Activated naive CD8-positive, alpha-beta T cell treated with anti-CD3 and anti-CD28 coated beads, Interleukin-2, amount 10 ng/mL, durations not matched to agents 7 days and 5 days (primary cell): ENCODE data around the gene RELL1. TPM values are rescaled to one million over a fixed set of nuclear protein-coding genes. Genes with fewer than 3 reads are reported as not detected.
"Not testable (repeated sequence)": the region's sequence is repeated elsewhere in the genome, so short reads cannot be mapped to it uniquely, and the experiment has no call there.

ENCODE experiments used
- ATAC-seq: fragments of 150-1000 bp; cut with Tn5 transposase; one replicate; pipeline ENCODE4 v1.10.0; 2021; ENCODE audit warnings: low read depth, moderate library complexity
- POLR2A ChIA-PET: fragments of 350-600 bp; sonication (Branson Sonifier 250); formaldehyde crosslinking; loops from one replicate; lab custom pipeline; 2021; ENCODE audit warnings: antibody characterized with exemption; lab: Charles Lee
- DNase-seq: peaks from one replicate; pipeline ENCODE4 v3.0.0; 2021
- H3K27ac Mint-ChIP-seq: one replicate; pipeline ENCODE4 v1.8.0; 2022; ENCODE audit warnings: mild to moderate bottlenecking, mixed read lengths
- H3K27me3 Mint-ChIP-seq: one replicate; pipeline ENCODE4 v1.8.0; 2022; ENCODE audit warnings: mild to moderate bottlenecking, moderate library complexity, mixed read lengths
- H3K36me3 Mint-ChIP-seq: one replicate; pipeline ENCODE4 v1.8.0; 2021; ENCODE audit warnings: mild to moderate bottlenecking, mixed read lengths
- H3K4me1 Mint-ChIP-seq: one replicate; pipeline ENCODE4 v1.8.0; 2021; ENCODE audit warnings: mixed read lengths
- H3K4me3 Mint-ChIP-seq: one replicate; pipeline ENCODE4 v1.8.0; 2022; ENCODE audit warnings: mild to moderate bottlenecking, moderate library complexity, mixed read lengths
- H3K9me3 Mint-ChIP-seq: one replicate; pipeline ENCODE4 v1.8.0; 2021; ENCODE audit warnings: mixed read lengths
- total RNA-seq, 2 experiments: library from RNA; stranded (reverse); gene quantifications; one replicate each; pipeline ENCODE4 v1.2.3, GENCODE V29; 2021

The RELL1 gene
- total RNA-seq, 2 experiments from 2014 or later = 36.8 to 39.4 TPM

DNA sequence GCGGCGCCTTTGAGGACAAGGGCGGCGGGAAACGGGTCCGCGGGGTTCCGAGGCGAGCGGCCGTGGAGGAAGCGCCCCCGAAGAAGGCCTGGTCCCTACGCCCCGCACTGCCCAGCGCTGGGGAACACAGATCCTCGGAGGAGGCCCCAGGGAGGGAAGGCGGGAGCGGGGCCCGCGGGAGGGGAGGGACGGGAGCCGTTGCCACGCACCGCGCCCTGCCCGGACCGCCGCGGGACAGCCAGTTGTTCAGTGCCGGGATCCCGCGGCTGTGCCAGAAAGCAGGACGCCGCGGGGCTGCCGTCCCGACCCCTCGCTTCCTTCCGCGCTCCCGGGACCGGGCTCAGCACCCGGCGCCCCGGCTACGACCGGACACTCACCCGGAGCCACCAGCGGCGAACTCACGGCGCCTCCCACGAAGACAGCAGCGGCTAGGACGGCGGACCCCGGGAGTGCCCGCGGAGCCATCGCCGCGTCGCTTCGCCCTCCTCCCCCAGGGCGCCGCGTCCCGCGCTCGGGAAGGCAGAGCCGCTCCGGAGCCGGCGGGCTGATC lies 278 bp downstream of the RELL1 start:
- no peaks in the 10 kb centered on the region for H3K9me3 Mint-ChIP-seq
- H3K27me3 Mint-ChIP-seq = peaks cover 7% of the 10 kb centered on the region
- H3K4me3 Mint-ChIP-seq = peak overlapping the region; percentile 91
- peak; percentile 23 for ATAC-seq
- DNase-seq = no peak
- peaks cover 38% of the 10 kb centered on the region for H3K4me1 Mint-ChIP-seq
- peaks cover 9% of the 10 kb centered on the region for H3K36me3 Mint-ChIP-seq
- POLR2A ChIA-PET = interaction anchor here (0.9 to 1.4 kb wide), 4 partner anchors 10 to 292 kb away, joined by 3 to 7 read pairs (median 4); no protein-coding TSS in a partner anchor
- peak overlapping the region; percentile 95 for H3K27ac Mint-ChIP-seq

DNA sequence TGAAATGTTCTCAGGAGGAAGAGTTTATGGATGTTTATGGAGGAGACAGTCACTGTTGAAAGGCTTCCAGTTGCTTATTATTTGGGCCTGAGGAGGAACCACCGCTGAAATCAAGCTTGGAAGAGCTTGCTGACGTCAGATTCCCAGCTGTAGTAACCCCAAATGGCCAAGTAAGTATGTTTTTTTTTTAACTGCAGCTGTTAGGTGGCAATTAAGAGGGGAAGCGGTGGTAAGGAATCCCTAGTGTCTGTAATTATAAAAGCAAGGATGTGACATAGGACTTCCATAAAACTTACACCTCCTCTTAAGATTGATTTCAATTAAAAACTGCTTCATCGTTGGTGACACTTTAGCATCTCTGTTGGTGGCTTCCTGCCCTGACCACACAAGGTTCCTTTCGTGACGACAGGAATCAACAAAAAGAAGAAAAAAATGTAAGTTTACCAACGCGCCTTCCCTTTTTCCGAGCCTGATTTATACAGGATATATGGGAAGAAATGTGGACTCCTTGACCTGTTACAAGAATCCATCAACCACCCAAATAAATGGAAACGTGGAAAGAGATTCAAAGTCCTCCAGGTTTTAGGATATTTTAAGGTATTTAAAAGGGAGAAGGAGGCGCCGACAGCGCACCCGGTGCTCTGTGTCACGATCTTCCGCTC lies 884 bp downstream of the RELL1 start:
- Mint-ChIP-seq H3K4me3 (peak overlapping the region; percentile 90), H3K27ac (peak overlapping the region; percentile 95), H3K4me1 (peaks cover 41% of the 10 kb centered on the region), H3K36me3 (peaks cover 12% of the 10 kb centered on the region), H3K27me3 (peaks cover 7% of the 10 kb centered on the region), H3K9me3 (no peaks in the 10 kb centered on the region)
- no peak for ATAC-seq
- peak; percentile 36 for DNase-seq
- POLR2A ChIA-PET = interaction anchor here (0.5 to 1.9 kb wide), 3 partner anchors 10 to 1000 kb away, joined by 3 to 6 read pairs (median 6); no protein-coding TSS in a partner anchor

DNA sequence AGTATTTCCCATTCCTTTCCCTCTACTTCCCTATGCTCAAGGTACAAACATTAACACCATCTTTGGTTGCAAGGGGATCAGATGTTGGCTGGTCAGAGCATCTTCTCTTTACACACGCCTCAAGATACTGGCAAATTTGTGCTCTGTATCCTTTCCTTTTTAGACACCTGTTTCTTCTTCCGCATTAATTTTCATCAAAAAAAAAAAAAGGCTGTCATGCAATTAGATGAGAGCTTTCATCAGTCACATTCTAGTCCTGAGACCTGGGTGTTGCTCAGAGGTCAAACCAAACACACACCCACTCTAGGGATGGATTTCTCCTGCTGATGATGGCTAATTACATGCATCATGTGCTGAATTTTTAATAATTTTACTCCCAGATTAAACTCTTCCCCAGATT lies 2.0 kb downstream of the RELL1 start:
- peaks cover 12% of the 10 kb centered on the region for H3K36me3 Mint-ChIP-seq
- peak overlapping the region; percentile 90 for H3K4me3 Mint-ChIP-seq
- no peak for ATAC-seq
- peaks cover 3% of the 10 kb centered on the region for H3K27me3 Mint-ChIP-seq
- H3K4me1 Mint-ChIP-seq = peaks cover 41% of the 10 kb centered on the region
- H3K9me3 Mint-ChIP-seq = no peaks in the 10 kb centered on the region
- peak overlapping the region; percentile 95 for H3K27ac Mint-ChIP-seq
- POLR2A ChIA-PET = interaction anchor here (1.9 kb wide), 1 partner anchor 9 kb away, joined by 6 read pairs; no protein-coding TSS in a partner anchor
- DNase-seq = no peak

DNA sequence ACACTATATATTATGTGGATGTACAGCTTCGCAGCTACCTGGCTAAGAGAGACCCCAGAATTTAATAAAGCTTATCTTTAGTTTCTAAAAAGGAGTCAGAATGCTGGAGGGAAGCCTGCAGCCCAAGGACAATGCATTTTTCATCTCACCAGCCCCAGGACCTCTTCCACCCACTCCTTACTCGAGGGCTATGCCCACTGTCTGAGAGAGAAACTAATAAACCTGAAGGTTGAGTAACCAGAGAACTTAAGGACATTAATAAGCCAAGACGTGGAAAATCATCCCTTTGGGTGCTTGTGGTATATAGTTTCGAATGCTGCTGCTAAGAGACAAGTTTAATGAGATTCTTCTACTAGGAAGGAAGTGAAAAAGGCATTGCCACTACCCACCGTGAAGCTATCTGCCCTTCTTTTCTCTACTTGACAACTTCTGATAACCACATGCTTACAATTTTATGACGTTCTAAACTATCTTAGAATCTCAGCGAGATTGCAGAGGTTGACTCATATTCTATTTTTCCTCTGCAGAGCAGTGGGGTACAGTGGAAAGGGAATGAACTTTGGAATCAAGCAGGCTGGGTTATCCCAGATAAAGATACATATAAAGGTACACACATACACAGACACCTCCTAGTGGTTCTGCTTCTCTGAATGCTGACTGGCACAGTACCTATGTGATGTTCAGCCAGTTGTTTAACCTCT lies 3.3 kb downstream of the RELL1 start:
- Mint-ChIP-seq H3K27ac (peak overlapping the region; percentile 82), H3K4me1 (peaks cover 47% of the 10 kb centered on the region), H3K36me3 (peaks cover 23% of the 10 kb centered on the region), H3K4me3 (peak overlapping the region; percentile 70), H3K27me3 (no peaks in the 10 kb centered on the region), H3K9me3 (no peaks in the 10 kb centered on the region)
- POLR2A ChIA-PET = interaction anchor here (1.0 kb wide), 1 partner anchor 10 kb away, joined by 3 read pairs; no protein-coding TSS in a partner anchor
- ATAC-seq (no peak), DNase-seq (no peak)

DNA sequence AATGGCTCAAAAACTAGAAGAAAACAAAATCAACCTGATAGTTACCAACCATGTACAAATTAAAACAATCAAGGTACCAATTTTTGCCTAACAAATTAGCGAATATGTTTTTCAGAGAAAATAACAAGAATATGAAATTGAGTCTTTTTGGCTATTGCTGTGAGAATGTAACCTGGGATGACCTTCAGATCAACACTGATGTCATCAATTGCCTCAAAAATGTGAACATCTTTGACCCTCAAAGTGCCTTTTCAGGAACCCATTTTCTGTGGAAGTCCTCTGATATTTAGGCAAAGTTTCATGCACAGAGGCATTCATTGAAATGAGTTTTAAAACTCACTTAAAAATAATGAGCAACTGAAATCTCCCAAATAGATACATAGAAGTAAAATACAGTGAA lies 6.1 kb downstream of the RELL1 start:
- ATAC-seq = no peak
- no peak overlapping the region for H3K4me3 Mint-ChIP-seq
- peaks cover 39% of the 10 kb centered on the region for H3K36me3 Mint-ChIP-seq
- POLR2A ChIA-PET = no interaction called here
- no peak for DNase-seq
- no peaks in the 10 kb centered on the region for H3K9me3 Mint-ChIP-seq
- no peaks in the 10 kb centered on the region for H3K27me3 Mint-ChIP-seq
- H3K27ac Mint-ChIP-seq = no peak overlapping the region
- H3K4me1 Mint-ChIP-seq = peaks cover 60% of the 10 kb centered on the region

DNA sequence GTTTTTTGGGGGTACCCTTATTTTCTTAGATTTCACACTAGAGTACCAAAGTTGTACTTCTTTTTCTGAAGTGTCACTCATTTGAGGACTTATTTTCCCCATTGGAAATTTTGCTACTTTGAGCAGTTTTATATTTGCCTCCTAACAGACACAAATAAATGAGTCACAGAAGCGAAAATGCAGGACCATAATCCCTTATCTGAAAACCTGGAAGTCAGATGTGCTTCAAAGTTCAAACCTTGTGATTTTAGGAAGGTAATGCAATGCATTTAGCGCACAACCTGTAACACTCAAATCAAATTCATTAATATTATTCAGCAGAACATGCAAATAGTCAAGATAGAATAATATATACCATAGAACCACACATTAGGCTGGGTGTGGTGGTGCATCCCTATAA lies 6.9 kb downstream of the RELL1 start:
- Mint-ChIP-seq H3K27me3 (no peaks in the 10 kb centered on the region), H3K4me3 (no peak overlapping the region), H3K36me3 (peaks cover 40% of the 10 kb centered on the region), H3K27ac (no peak overlapping the region), H3K9me3 (no peaks in the 10 kb centered on the region), H3K4me1 (peaks cover 59% of the 10 kb centered on the region)
- DNase-seq = no peak
- POLR2A ChIA-PET = no interaction called here
- ATAC-seq = no peak

DNA sequence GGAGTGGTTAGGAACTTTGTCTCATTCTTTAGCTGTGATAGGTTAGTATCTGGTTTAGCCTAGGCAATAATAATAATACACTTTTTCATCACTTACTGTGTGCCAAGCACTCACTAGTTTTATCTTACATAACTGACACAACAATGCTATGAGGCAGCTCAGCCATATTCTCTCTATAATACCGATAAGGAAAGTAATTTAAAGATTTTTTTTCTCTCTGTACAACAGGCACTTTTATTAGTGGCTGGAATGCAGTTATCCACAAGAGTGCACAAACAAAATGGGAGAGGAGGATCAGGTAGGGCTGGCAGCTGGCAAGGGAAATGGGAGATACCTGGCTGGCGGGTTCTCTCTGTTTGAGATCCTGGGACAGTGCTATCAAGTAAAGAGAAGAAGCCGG lies 7.6 kb downstream of the RELL1 start:
- DNase-seq (no peak), ATAC-seq (no peak)
- H3K9me3 Mint-ChIP-seq = no peaks in the 10 kb centered on the region
- H3K36me3 Mint-ChIP-seq = peaks cover 47% of the 10 kb centered on the region
- POLR2A ChIA-PET = no interaction called here
- H3K4me3 Mint-ChIP-seq = no peak overlapping the region
- peaks cover 63% of the 10 kb centered on the region for H3K4me1 Mint-ChIP-seq
- H3K27ac Mint-ChIP-seq = no peak overlapping the region
- H3K27me3 Mint-ChIP-seq = no peaks in the 10 kb centered on the region

DNA sequence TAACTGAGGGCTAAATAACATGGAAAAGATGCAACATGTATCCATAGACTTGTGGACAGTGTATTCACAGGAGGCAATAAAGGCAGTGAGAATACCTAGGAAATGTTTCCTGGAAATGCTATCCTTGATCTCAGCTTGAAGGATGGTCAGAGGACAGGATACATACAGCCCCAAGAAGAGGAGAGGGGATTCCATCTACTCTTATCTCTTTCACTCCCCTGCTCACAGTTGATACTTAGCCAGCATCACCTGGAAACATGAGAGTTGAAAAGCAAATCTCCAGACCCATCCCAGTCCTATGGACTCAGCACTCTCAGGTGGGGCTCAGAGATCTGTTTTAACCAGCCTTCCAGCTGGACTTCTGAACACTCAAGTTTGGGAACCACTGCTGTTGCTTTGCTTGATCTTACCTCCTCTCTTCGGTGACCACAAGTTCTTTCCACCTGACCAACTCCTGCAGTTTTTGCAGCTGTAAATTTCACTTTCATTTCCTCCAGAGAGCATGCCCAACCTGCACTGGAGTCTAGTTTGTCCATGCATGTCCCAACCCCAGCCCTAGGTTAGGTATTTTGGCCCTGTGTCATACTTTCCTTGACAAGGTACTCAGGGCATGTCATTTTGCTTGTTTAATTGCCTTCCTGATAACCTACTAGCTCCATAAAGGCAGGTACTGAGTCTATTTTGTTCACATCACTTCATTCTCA lies 10.4 kb downstream of the RELL1 start:
- peaks cover 55% of the 10 kb centered on the region for H3K36me3 Mint-ChIP-seq
- peak; percentile 32 for DNase-seq
- POLR2A ChIA-PET = interaction anchor here (0.5 to 1.5 kb wide), 3 partner anchors 9 to 456 kb away, joined by 3 to 7 read pairs (median 6); partner anchors contain the start of gene RELL1
- H3K4me3 Mint-ChIP-seq = peak overlapping the region; percentile 73
- ATAC-seq = peak; percentile 88
- peak overlapping the region; percentile 84 for H3K27ac Mint-ChIP-seq
- no peaks in the 10 kb centered on the region for H3K27me3 Mint-ChIP-seq
- no peaks in the 10 kb centered on the region for H3K9me3 Mint-ChIP-seq
- peaks cover 64% of the 10 kb centered on the region for H3K4me1 Mint-ChIP-seq

DNA sequence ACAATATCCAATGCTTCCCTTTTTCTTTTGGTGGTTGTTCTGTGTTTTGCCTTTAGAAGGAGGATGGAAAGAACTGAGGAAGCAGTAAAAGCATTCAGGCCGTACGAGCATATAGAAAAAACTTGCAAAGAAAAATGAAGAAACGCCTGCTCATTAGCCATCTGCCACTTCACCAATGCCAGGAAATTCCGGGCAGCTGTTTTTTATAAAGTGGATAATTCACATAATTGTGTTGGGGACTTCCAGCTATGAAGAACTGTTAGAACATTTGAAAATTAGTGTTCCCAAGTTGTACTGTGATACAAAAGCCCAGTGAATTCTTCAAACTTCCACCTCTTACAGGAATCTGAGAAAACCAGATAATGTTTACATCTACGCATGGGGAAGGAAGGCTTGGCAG lies 11.7 kb downstream of the RELL1 start:
- peaks cover 56% of the 10 kb centered on the region for H3K36me3 Mint-ChIP-seq
- DNase-seq = no peak
- H3K27ac Mint-ChIP-seq = no peak overlapping the region
- no peak overlapping the region for H3K4me3 Mint-ChIP-seq
- no peak for ATAC-seq
- POLR2A ChIA-PET = no interaction called here
- H3K27me3 Mint-ChIP-seq = no peaks in the 10 kb centered on the region
- H3K9me3 Mint-ChIP-seq = no peaks in the 10 kb centered on the region
- H3K4me1 Mint-ChIP-seq = peaks cover 67% of the 10 kb centered on the region

DNA sequence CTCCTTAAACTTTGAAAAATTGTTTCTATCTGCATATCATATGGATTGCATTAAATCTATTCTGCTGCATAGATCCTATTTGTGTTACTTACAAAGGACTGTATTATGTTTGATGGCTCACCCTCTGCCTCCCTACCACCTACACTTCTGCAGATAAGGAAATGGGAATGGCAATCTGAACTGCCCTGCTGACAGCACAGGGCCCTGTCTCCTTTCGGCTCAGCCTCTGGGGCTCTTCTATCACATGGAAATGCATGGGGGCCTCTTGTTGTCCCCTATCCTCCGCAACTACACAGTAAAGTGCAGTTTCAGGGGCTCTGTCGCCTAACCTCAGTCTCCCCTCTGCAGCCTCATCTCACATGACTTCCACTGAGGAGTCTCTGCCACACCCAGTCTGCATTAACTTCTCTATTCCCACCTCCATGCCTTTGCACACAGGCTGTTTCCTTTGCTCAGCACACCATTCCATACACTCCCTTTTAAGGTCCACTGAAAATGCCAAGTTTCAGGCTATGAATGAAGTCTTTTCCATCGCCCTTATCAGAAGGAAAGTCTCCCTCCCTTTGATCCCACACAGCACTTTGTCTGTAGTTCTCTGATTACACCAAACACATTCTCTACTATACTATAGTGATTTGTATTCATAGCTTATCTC lies 12.5 kb downstream of the RELL1 start:
- no peak overlapping the region for H3K27ac Mint-ChIP-seq
- peaks cover 67% of the 10 kb centered on the region for H3K4me1 Mint-ChIP-seq
- H3K27me3 Mint-ChIP-seq = no peaks in the 10 kb centered on the region
- no peaks in the 10 kb centered on the region for H3K9me3 Mint-ChIP-seq
- ATAC-seq = no peak
- DNase-seq = no peak
- POLR2A ChIA-PET = no interaction called here
- peaks cover 54% of the 10 kb centered on the region for H3K36me3 Mint-ChIP-seq
- H3K4me3 Mint-ChIP-seq = no peak overlapping the region

DNA sequence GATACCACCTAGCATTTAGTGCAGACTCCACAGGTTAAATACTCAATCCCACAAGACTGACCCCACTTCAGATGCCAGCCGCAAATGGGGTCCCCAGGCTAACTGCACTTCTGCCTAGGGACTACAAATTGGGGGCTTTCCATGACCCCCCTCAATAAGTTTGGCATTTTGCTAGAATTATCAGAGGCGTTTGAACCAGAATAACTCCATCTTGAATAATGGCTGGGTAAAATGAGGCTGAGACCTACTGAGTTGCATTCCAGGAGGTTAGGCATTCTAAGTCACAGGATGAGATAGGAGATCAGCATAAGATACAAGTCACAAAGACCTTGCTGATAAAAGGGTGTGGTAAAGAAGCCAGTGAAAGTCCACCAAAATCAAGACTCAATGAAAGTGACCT lies 15.1 kb downstream of the RELL1 start:
- Mint-ChIP-seq H3K4me3 (no peak overlapping the region), H3K27ac (no peak overlapping the region), H3K4me1 (peaks cover 66% of the 10 kb centered on the region), H3K36me3 (peaks cover 39% of the 10 kb centered on the region), H3K9me3 (no peaks in the 10 kb centered on the region), H3K27me3 (no peaks in the 10 kb centered on the region)
- POLR2A ChIA-PET = no interaction called here
- ATAC-seq (no peak), DNase-seq (no peak)

DNA sequence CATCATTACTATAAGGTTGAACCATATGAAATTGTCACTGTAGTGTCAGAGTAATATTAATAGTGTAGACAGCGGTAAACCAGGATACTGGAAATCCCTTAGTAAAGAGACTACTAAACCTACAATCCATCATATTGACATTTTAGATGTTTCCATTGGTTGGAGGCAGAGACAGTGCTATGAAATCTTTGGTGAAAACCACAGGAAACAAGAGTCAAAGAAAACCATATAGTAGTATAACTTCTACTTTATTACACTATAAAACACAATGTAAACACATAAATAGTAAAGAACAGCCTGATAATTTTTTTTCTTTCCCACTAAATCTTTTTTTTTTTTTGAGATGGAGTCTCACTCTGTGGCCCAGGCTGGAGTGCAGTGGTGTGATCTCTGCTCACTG lies 15.9 kb downstream of the RELL1 start:
- Mint-ChIP-seq H3K4me1 (peaks cover 66% of the 10 kb centered on the region), H3K4me3 (peak overlapping the region; percentile 16), H3K9me3 (no peaks in the 10 kb centered on the region), H3K36me3 (peaks cover 39% of the 10 kb centered on the region), H3K27me3 (no peaks in the 10 kb centered on the region), H3K27ac (no peak overlapping the region)
- no peak for DNase-seq
- POLR2A ChIA-PET = no interaction called here
- ATAC-seq = no peak

DNA sequence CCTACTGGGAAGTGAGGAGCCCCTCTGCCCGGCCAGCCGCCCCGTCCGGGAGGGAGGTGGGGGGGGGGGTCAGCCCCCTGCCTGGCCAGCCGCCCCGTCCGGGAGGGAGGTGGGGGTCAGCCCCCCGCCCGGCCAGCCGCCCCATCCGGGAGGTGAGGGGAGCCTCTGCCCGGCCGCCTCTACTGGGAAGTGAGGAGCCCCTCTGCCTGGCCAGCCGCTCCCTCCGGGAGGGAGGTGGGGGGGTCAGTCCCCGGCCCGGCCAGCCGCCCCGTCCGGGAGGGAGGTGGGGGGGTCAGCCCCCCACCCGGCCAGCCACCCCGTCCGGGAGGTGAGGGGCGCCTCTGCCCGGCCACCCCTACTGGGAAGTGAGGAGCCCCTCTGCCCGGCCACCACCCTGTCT lies 17.1 kb downstream of the RELL1 start:
- Mint-ChIP-seq H3K4me1 (peaks cover 63% of the 10 kb centered on the region), H3K36me3 (peaks cover 33% of the 10 kb centered on the region)
- ATAC-seq, H3K27ac Mint-ChIP-seq, H3K27me3 Mint-ChIP-seq, POLR2A ChIA-PET, H3K9me3 Mint-ChIP-seq, H3K4me3 Mint-ChIP-seq, DNase-seq: not testable (repeated sequence)
